GM21786 (cell line): ENCODE measurements around the gene POLR1A.

Experiments used
- ATAC-seq: cut with Tn5 transposase; IDR thresholded peaks from one replicate; pipeline ENCODE4 v1.9.1; 2021; ENCODE audit not compliant: unreplicated experiment

The POLR1A gene

DNA sequence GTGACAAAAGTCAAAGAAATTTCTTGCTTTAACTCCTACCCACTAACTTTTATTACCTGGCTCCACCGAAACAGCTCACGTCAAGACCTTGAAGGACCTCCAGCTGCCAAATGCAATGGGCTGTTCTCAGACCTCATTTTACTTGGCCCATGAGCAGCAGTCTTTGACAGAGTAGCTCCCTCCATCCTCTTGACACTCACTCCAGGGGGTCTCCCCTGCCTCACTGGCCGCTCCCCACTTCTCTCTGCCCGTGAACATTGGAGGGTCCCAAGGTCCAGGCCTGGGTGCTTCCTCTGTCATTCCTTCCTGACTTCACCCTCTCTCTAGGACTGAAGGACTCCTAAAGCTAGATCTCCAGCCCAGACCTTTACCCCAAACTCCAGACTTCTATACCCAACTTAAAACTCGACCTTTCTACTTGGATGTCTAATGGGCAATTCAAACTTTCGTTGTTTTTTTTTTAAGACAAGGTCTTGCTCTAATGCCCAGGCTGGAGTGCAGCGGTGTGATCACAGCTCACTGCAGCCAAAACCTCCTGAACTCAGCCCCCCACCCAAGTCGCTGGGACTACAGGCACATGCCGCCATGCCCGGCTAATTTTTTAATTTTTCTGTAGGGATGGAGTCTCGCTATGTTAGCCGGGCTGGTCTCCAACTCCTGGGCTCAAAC lies 124.0 kb downstream of the POLR1A start:
- no peak for ATAC-seq

DNA sequence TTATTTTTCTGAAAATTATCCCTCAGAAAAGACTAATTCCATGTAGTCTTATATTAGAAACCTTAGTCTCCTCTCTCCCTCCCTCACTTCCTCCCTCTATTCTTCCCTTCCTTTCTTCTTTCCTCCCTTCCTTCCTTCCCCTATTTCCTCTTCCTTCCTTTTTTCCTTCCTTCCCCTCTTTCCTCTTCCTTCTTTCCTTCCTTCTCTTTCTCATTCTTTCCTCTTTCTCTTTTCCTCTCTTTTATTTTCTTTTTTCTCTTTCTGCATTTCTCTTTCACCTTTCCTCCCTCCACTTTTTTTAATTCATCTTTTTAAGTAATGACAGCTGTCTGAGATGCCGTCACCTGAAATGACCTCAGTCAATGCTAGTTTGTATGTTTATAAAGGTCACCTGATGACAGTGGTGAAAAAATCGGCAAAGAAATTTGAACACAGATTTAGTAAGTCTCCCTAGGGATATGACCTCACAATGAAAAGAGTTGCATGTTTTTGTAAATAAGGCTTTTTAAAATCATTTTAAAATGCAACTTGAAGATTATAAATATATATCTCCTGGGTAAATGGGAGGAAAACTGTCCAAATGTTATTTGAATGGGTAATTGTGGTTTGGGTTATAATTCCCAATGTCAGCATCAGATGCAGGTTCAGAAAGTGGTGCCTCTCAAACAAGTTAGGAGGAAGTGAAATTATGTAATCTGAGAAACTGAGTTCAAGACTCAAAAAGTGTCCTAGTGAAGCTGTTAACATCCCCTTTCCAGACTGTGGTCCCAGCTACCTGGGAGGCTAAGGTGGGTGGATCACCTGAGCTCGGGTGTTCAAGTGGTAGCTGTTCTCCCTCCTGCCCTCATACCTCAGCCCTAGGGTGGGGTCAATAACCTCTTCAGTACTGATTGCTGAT lies 126.6 kb downstream of the POLR1A start:
- no peak for ATAC-seq

DNA sequence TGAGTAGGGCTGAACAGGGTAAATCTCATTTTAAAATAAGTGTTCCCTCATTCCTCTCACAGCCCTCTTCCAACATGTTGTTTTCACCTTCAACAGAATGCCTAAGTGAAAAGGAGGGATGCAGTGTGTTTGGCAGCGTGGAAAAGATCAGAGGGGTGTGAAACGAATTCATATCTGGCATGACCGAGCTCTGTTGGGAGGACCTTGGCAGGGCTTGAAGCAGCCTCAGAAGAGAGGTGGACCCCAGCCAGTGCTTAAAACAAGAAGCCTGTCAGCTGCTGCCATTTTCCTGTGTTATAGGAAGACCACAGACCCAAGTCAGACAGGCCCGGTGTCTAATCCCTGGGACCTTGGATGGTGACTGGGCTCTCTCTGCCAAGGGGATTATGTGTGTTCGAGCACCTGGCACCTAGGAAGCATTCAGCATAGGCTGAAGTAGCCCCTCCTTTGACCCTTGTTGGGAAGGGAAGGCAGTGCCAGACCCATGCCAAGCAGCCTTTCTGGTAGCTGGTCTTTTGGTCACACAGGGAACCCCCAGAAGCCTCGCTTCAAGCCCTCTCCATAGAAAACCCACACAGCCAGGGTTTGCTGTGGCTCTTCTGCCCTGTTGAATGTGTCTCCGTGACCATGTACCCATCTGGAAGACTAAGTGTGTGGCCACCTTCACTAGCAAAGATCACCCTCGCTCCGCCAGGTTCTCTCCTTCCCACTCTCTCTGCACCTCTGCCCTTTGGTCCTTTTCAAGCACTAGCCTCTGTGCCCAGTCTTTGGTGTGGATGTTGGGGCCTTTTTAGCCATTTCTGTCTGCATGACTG lies 129.4 kb downstream of the POLR1A start:
- no peak for ATAC-seq

DNA sequence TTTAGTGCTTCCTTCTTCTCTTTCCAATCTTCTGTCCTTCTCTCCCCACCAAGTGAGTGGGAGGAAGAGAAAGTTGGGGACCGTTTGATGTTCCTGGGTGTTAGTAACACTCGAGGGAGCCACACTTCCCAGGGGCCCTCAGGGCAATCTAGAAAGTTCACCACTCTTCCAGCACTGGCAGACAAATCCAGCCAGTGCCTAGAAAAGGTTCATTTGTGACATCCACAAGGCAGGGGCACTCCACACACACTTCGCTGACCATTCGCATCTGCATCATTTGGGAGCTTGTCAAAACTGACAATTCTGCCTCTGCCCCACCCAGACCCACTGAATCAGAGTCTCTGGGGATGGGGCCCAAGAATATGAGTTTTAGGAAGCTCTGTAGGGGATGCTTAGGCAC lies 130.1 kb downstream of the POLR1A start:
- no peak for ATAC-seq

DNA sequence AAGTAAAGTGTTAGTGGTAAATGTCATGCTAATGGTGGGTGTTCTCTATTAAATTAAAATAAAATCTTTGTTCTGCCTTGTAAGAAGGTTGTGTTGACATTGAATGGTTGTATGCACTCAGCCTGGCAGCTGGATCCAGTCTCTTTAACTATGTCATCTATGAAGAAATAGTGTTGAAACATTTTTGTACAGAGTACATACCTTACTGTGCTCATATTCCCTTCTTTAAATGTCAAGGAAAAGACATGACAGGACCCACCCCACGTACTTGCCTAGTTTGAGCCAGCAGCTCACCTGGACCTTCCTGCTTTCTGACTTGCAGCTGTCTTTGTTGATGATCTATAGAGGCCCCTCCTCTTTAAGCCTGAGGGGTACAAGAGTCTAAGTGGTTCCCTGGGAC lies 131.3 kb downstream of the POLR1A start:
- ATAC-seq = no peak

DNA sequence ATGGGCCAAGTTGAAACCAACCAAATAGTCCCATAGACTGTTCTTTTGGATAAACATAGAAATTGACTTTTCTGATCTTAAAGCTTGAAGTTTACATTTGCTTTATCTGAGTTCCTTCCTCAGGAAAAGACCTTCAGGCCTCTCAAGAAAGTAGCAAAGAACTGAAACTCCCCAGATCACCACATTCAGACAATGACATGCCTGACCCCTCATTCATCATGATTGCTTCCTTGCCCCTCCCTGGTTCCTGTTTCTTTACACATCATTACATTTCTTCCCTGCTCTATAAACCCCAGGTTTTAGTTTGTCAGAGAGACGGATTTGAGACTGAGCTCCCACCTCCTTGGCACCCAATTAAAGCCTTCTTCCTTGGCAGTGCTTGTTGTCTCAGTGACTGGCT lies 133.3 kb downstream of the POLR1A start:
- no peak for ATAC-seq

DNA sequence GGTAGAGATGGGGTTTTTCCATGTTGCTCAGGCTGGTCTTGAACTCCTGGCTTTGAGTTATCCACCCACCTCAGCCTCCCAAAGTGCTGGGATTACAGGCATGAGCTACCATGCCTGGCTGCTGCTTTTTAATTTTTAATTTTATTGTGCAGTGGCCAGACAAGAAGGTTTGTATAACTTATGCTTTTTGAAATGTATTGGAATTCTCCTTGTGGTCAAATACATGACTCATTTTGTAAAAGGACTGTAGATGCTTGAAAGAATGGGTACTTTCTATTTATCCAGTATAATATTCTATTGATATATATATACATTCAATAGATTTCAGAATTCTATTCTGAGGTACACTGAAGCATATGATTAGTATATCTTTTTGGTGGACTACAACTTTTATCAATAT lies 134.3 kb downstream of the POLR1A start:
- ATAC-seq = no peak
